SK-N-SH treated with all-trans-retinoic acid at 6 μM for 48 hours (cell line): ENCODE results near the gene UCMA.
"Not testable (repeated sequence)": the region's sequence is repeated elsewhere in the genome, so short reads cannot be mapped to it uniquely, and the experiment has no call there.

Experiments used
- ATAC-seq: fragments of 200-7000 bp; cut with Tn5 transposase; 3 replicates; pipeline ENCODE4 v1.9.1; 2020; ENCODE audit warnings: mild to moderate bottlenecking, moderate library complexity
- ARNTL ChIP-seq: fragments of 450-650 bp; formaldehyde crosslinking; IDR thresholded peaks from 2 replicates; pipeline ENCODE4 v1.5.0; 2020; ENCODE audit warnings: low read depth, mild to moderate bottlenecking, moderate library complexity, borderline replicate concordance
- CREB5 ChIP-seq: fragments of 250-450 bp; sonication (Bioruptor Pico); IDR thresholded peaks from 2 replicates; pipeline ENCODE4 v1.5.1; 2020; ENCODE audit warnings: low read depth, mild to moderate bottlenecking, moderate library complexity
- CSDC2 ChIP-seq: fragments of 250-450 bp; sonication (Bioruptor Pico); IDR thresholded peaks from 2 replicates; pipeline ENCODE4 v1.5.0; 2020; ENCODE audit warnings: mild to moderate bottlenecking, moderate library complexity
- GLIS3 ChIP-seq: fragments of 250-450 bp; sonication (Bioruptor Pico); IDR thresholded peaks from 2 replicates; pipeline ENCODE4 v1.5.0; 2020; ENCODE audit warnings: mild to moderate bottlenecking, moderate library complexity
- OSR1 ChIP-seq: fragments of 250-450 bp; sonication (Bioruptor Pico); IDR thresholded peaks from 2 replicates; pipeline ENCODE4 v1.8.0; 2022; ENCODE audit warnings: moderate library complexity, mild to moderate bottlenecking, inconsistent platforms
- POU6F1 ChIP-seq: fragments of 250-450 bp; sonication (Bioruptor Pico); IDR thresholded peaks from 2 replicates; pipeline ENCODE4 v1.8.0; 2021; ENCODE audit warnings: low read depth, mild to moderate bottlenecking, moderate library complexity, borderline replicate concordance
- PPARA ChIP-seq: fragments of 250-450 bp; sonication (Bioruptor Pico); IDR thresholded peaks from 2 replicates; pipeline ENCODE4 v1.5.0; 2020; ENCODE audit warnings: mild to moderate bottlenecking, borderline replicate concordance
- RARB ChIP-seq: fragments of 250-450 bp; sonication (Bioruptor Pico); IDR thresholded peaks from 2 replicates; pipeline ENCODE4 v1.8.0; 2021; ENCODE audit warnings: mild to moderate bottlenecking, moderate library complexity
- TCF4 ChIP-seq: fragments of 250-450 bp; sonication (Bioruptor Pico); IDR thresholded peaks from 2 replicates; pipeline ENCODE4 v1.8.0; 2021; ENCODE audit warnings: mild to moderate bottlenecking, moderate library complexity, borderline replicate concordance
- TOX ChIP-seq: fragments of 250-450 bp; sonication (Bioruptor Pico); IDR thresholded peaks from 2 replicates; pipeline ENCODE4 v1.8.0; 2021; ENCODE audit warnings: mild to moderate bottlenecking, moderate library complexity, borderline replicate concordance
- ZC3H10 ChIP-seq: fragments of 250-450 bp; sonication (Bioruptor Pico); IDR thresholded peaks from 2 replicates; pipeline ENCODE4 v1.5.1; 2021; ENCODE audit warnings: mild to moderate bottlenecking, moderate library complexity
- ZFP30 ChIP-seq: fragments of 450-650 bp; formaldehyde crosslinking; IDR thresholded peaks from 2 replicates; pipeline ENCODE4 v1.5.0; 2022; ENCODE audit warnings: mild to moderate bottlenecking, moderate library complexity
- ZNF565 ChIP-seq: fragments of 450-650 bp; formaldehyde crosslinking; conservative IDR thresholded peaks from 2 replicates; pipeline ENCODE4 v1.5.0; 2020; ENCODE audit warnings: low read depth, mild to moderate bottlenecking, moderate library complexity
- ZNF70 ChIP-seq: fragments of 450-650 bp; formaldehyde crosslinking; IDR thresholded peaks from 2 replicates; pipeline ENCODE4 v1.5.0; 2020; ENCODE audit warnings: mild to moderate bottlenecking, moderate library complexity
- ZNF8 ChIP-seq: fragments of 450-650 bp; formaldehyde crosslinking; IDR thresholded peaks from 2 replicates; pipeline ENCODE4 v1.5.0; 2020; ENCODE audit warnings: mild to moderate bottlenecking, moderate library complexity
- TF ChIP-seq, protein P1 (sequence below): fragments of 250-450 bp; sonication (Bioruptor Pico); IDR thresholded peaks from 2 replicates; pipeline ENCODE4 v1.5.0; 2020; ENCODE audit warnings: mild to moderate bottlenecking, moderate library complexity
- TF ChIP-seq, protein P2 (sequence below): fragments of 250-450 bp; sonication (Bioruptor Pico); IDR thresholded peaks from 2 replicates; pipeline ENCODE4 v1.8.0; 2020; ENCODE audit warnings: mild to moderate bottlenecking, moderate library complexity, borderline replicate concordance
- TF ChIP-seq, protein P3 (sequence below): fragments of 250-450 bp; sonication (Bioruptor Pico); IDR thresholded peaks from 2 replicates; pipeline ENCODE4 v1.5.1; 2021; ENCODE audit warnings: mild to moderate bottlenecking, moderate library complexity

The UCMA gene

DNA sequence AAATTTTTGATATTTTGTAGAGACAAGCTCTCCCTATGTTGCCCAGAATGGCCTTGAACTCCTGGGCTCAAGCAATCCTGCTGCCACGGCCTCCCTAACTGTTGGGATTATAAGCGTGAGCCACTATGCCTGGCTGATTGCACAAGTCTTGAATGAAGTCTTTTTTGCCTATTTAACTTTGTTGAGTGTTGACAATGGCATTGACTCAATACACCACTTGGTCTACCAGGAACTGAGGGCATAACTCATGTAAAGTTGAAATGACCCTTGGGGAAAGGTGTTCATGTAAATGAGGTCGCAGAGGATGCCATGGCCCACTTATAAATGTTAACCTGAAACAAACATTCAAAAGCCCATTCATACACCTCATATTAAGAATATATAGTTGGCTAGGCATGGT is 7.4 kb upstream of the UCMA start (continued):
- TF ChIP-seq, protein P1, sequence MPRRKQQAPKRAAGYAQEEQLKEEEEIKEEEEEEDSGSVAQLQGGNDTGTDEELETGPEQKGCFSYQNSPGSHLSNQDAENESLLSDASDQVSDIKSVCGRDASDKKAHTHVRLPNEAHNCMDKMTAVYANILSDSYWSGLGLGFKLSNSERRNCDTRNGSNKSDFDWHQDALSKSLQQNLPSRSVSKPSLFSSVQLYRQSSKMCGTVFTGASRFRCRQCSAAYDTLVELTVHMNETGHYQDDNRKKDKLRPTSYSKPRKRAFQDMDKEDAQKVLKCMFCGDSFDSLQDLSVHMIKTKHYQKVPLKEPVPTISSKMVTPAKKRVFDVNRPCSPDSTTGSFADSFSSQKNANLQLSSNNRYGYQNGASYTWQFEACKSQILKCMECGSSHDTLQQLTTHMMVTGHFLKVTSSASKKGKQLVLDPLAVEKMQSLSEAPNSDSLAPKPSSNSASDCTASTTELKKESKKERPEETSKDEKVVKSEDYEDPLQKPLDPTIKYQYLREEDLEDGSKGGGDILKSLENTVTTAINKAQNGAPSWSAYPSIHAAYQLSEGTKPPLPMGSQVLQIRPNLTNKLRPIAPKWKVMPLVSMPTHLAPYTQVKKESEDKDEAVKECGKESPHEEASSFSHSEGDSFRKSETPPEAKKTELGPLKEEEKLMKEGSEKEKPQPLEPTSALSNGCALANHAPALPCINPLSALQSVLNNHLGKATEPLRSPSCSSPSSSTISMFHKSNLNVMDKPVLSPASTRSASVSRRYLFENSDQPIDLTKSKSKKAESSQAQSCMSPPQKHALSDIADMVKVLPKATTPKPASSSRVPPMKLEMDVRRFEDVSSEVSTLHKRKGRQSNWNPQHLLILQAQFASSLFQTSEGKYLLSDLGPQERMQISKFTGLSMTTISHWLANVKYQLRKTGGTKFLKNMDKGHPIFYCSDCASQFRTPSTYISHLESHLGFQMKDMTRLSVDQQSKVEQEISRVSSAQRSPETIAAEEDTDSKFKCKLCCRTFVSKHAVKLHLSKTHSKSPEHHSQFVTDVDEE (CRISPR knock-in tag): no peak
- no peak for TF ChIP-seq ZC3H10 (CRISPR knock-in tag)
- TF ChIP-seq CREB5: no peak
- no peak for TF ChIP-seq TCF4

GRCh38 chr10:13239923-13240322 is 5.7 kb upstream of the UCMA start:
- TF ChIP-seq ZNF70 (CRISPR knock-in tag) (no peak), PPARA (no peak), ZNF8 (no peak), ZFP30 (CRISPR knock-in tag) (no peak), CREB5 (no peak), OSR1 (CRISPR knock-in tag) (no peak), POU6F1 (CRISPR knock-in tag) (no peak), TOX (CRISPR knock-in tag) (no peak)
- ATAC-seq: no peak

DNA sequence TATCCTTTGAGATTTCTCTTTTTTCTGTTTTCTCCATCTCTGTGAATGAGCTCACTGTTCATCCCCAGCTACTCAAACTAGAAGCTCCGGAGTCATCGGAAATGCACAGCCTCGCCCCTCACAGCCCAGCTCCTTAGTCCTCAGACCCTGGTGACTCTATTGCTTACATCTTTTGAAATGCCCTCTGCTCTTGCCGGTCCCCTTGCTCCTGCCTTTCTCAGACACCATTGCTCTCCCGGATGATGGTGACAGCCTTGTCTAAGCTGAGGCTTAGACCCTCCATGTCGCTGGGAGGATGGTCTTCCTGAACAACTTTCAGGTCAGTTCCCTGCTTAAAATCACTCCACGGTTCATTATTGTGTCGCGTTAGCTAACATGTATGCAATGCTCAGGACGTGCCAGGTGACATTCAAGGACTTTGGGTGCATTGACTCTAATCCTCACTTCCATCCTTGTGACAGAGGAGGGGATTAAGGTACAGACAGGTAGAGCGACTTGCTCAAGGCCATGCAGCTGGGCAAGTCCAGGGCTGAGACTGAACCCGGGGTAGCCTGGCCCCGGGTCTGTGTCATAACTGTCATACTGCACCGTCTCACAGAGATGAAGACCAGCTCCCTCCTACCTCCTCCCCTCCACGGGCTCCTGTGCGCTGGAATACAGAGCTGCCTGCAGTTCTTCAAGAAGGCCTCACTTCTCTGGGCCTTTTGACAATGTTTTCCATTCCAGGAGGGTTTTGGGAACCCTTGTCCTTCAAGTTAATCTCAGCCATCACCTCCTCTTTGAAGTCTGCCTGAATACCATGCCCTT is 4.3 kb upstream of the UCMA start:
- no peak for TF ChIP-seq ZNF565 (CRISPR knock-in tag)
- no peak for TF ChIP-seq RARB (CRISPR knock-in tag)
- TF ChIP-seq ZC3H10 (CRISPR knock-in tag): no peak
- TF ChIP-seq, all 23 proteins: peak for 0
- ATAC-seq: no peak

GRCh38 chr10:13236638-13237037 is 2.5 kb upstream of the UCMA start:
- no peak for TF ChIP-seq RARB (CRISPR knock-in tag)
- TF ChIP-seq CREB5: no peak
- TF ChIP-seq, protein P2, sequence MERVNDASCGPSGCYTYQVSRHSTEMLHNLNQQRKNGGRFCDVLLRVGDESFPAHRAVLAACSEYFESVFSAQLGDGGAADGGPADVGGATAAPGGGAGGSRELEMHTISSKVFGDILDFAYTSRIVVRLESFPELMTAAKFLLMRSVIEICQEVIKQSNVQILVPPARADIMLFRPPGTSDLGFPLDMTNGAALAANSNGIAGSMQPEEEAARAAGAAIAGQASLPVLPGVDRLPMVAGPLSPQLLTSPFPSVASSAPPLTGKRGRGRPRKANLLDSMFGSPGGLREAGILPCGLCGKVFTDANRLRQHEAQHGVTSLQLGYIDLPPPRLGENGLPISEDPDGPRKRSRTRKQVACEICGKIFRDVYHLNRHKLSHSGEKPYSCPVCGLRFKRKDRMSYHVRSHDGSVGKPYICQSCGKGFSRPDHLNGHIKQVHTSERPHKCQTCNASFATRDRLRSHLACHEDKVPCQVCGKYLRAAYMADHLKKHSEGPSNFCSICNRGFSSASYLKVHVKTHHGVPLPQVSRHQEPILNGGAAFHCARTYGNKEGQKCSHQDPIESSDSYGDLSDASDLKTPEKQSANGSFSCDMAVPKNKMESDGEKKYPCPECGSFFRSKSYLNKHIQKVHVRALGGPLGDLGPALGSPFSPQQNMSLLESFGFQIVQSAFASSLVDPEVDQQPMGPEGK (CRISPR knock-in tag): no peak
- no peak for TF ChIP-seq ZC3H10 (CRISPR knock-in tag)
- TF ChIP-seq ZNF8: no peak
- no peak for TF ChIP-seq PPARA
- TF ChIP-seq OSR1 (CRISPR knock-in tag): no peak
- no peak for TF ChIP-seq CSDC2
- TF ChIP-seq ZFP30 (CRISPR knock-in tag): no peak
- TF ChIP-seq ZNF70 (CRISPR knock-in tag): no peak
- TF ChIP-seq ARNTL: no peak
- no peak for TF ChIP-seq POU6F1 (CRISPR knock-in tag)
- TF ChIP-seq, protein P3, sequence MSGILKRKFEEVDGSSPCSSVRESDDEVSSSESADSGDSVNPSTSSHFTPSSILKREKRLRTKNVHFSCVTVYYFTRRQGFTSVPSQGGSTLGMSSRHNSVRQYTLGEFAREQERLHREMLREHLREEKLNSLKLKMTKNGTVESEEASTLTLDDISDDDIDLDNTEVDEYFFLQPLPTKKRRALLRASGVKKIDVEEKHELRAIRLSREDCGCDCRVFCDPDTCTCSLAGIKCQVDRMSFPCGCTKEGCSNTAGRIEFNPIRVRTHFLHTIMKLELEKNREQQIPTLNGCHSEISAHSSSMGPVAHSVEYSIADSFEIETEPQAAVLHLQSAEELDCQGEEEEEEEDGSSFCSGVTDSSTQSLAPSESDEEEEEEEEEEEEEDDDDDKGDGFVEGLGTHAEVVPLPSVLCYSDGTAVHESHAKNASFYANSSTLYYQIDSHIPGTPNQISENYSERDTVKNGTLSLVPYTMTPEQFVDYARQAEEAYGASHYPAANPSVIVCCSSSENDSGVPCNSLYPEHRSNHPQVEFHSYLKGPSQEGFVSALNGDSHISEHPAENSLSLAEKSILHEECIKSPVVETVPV (CRISPR knock-in tag): no peak
- no peak for TF ChIP-seq ZNF565 (CRISPR knock-in tag)
- TF ChIP-seq GLIS3 (CRISPR knock-in tag): no peak
- no peak; the same call in 2 of the 3 replicates for ATAC-seq

DNA sequence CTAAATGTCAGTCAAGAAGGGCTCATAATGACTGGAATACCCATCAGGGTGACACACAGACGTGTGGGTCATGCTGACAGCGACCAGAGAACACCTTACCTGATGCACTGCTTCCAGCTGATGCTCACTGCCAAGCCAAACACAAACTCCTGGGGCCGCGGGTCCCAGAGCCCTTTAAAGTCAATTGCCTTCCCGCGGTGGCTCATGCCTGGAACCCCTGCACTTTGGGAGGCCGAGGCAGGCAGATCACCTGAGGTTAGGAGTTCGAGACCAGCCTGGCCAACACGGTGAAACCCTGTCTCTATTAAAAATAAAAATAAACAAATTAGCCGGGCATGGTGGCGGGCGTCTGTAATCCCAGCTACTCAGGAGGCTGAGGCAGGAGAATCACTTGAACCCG is 562 bp upstream of the UCMA start:
- ATAC-seq: not testable (repeated sequence)
